ENCODE measurements around the gene CFAP91. TPM values are rescaled to one million over a fixed set of nuclear protein-coding genes. Genes with fewer than 3 reads are reported as not detected.

Gene CFAP91
- total and polyA plus RNA-seq, 4 donors, result 8.8 to 18.3 (median 14.3) TPM

GRCh38 chr3:119663885-119664284, 38.9 kb upstream of the CFAP91 start:
- WGBS (ENCODE audit: insufficient coverage), result no CpG with 5 or more reads among the region's 2 CpGs

GRCh38 chr3:119664370-119664769, 38.5 kb upstream of the CFAP91 start:
- Histone ChIP-seq H3K4me3 (ENCODE audit: low read depth, low read length) (no peak overlapping the region), H3K9me3 (ENCODE audit: control insufficient read depth, insufficient read depth, low read length) (no peaks in the 10 kb centered on the region), H3K27ac (ENCODE audit: low read depth, low read length) (no peak overlapping the region), H3K27me3 (ENCODE audit: control insufficient read depth, insufficient read depth, low read length) (no peaks in the 10 kb centered on the region), H3K36me3 (ENCODE audit: control insufficient read depth, insufficient read depth, low read length) (no peaks in the 10 kb centered on the region), H3K4me1 (ENCODE audit: control insufficient read depth, insufficient read depth, low read length) (no peaks in the 10 kb centered on the region)
- DNase-seq (ENCODE audit: low read depth in 4 of 6, low spot score in 6 of 6), result no peak
- WGBS (ENCODE audit: insufficient coverage), result 93% methylated on average over 4 of the region's 4 CpGs

More at GRCh38 chr3:119663885-119664284, 38.9 kb upstream of the CFAP91 start:
- no peaks in the 10 kb centered on the region for H3K4me1 ChIP-seq (ENCODE audit: control insufficient read depth, insufficient read depth, low read length)
- H3K4me3 ChIP-seq (ENCODE audit: low read depth, low read length), result no peak overlapping the region
- no peak for DNase-seq (ENCODE audit: low read depth in 4 of 6, low spot score in 6 of 6)
- no peaks in the 10 kb centered on the region for H3K9me3 ChIP-seq (ENCODE audit: control insufficient read depth, insufficient read depth, low read length)
- H3K36me3 ChIP-seq (ENCODE audit: control insufficient read depth, insufficient read depth, low read length), result no peaks in the 10 kb centered on the region
- H3K27ac ChIP-seq (ENCODE audit: low read depth, low read length), result no peak overlapping the region
- no peaks in the 10 kb centered on the region for H3K27me3 ChIP-seq (ENCODE audit: control insufficient read depth, insufficient read depth, low read length)

GRCh38 chr3:119664850-119665379, 37.9 kb upstream of the CFAP91 start:
- H3K36me3 ChIP-seq (ENCODE audit: control insufficient read depth, insufficient read depth, low read length), result no peaks in the 10 kb centered on the region
- H3K9me3 ChIP-seq (ENCODE audit: control insufficient read depth, insufficient read depth, low read length), result no peaks in the 10 kb centered on the region
- H3K4me3 ChIP-seq (ENCODE audit: low read depth, low read length), result no peak overlapping the region
- no peaks in the 10 kb centered on the region for H3K4me1 ChIP-seq (ENCODE audit: control insufficient read depth, insufficient read depth, low read length)
- 94% methylated on average over 4 of the region's 4 CpGs for WGBS (ENCODE audit: insufficient coverage)
- no peak for DNase-seq (ENCODE audit: low read depth in 4 of 6, low spot score in 6 of 6)
- no peak overlapping the region for H3K27ac ChIP-seq (ENCODE audit: low read depth, low read length)
- H3K27me3 ChIP-seq (ENCODE audit: control insufficient read depth, insufficient read depth, low read length), result no peaks in the 10 kb centered on the region

GRCh38 chr3:119665954-119666559, 36.8 kb upstream of the CFAP91 start:
- no peak overlapping the region for H3K4me3 ChIP-seq (ENCODE audit: low read depth, low read length)
- no CpG with 5 or more reads among the region's 6 CpGs for WGBS (ENCODE audit: insufficient coverage)
- no peak for DNase-seq (ENCODE audit: low read depth in 4 of 6, low spot score in 6 of 6)
- no peaks in the 10 kb centered on the region for H3K36me3 ChIP-seq (ENCODE audit: control insufficient read depth, insufficient read depth, low read length)
- no peaks in the 10 kb centered on the region for H3K4me1 ChIP-seq (ENCODE audit: control insufficient read depth, insufficient read depth, low read length)
- H3K27ac ChIP-seq (ENCODE audit: low read depth, low read length), result no peak overlapping the region
- no peaks in the 10 kb centered on the region for H3K9me3 ChIP-seq (ENCODE audit: control insufficient read depth, insufficient read depth, low read length)
- no peaks in the 10 kb centered on the region for H3K27me3 ChIP-seq (ENCODE audit: control insufficient read depth, insufficient read depth, low read length)

DNA sequence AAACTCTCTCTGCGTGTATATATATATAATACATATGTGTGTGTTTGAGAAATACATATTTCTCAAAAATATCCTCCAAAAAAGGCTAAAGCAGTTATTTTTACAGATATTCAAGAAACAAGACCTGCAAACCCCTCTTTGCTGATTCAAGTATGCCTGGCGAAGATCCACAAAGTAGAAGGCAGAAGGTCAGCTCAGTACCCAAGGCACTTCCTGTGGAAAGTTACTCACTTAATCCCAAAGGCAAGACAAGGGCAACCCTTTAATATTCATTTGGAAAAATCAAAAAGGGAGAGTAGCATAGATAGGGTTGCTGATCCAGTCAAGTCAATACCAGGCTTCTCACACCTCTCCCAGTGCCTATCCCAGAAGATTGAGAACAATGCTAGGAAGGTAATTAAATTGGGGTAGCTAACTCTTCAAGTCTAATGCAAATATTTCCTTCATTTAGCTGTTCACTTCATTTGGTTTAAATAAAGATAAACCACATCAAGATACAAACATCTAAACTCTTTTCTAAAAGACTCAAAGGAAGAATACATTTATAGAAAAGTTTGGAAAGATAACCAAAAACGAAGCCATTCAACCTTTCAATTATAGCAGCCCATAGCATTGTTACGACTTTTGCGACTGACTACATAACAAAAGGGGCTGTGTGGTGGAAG, 32.8 kb upstream of the CFAP91 start:
- WGBS (ENCODE audit: insufficient coverage), result no CpG with 5 or more reads among the region's 5 CpGs
- Histone ChIP-seq H3K9me3 (ENCODE audit: control insufficient read depth, insufficient read depth, low read length) (no peaks in the 10 kb centered on the region), H3K36me3 (ENCODE audit: control insufficient read depth, insufficient read depth, low read length) (peaks cover 17% of the 10 kb centered on the region), H3K27ac (ENCODE audit: low read depth, low read length) (no peak overlapping the region), H3K27me3 (ENCODE audit: control insufficient read depth, insufficient read depth, low read length) (no peaks in the 10 kb centered on the region), H3K4me1 (ENCODE audit: control insufficient read depth, insufficient read depth, low read length) (no peaks in the 10 kb centered on the region), H3K4me3 (ENCODE audit: low read depth, low read length) (no peak overlapping the region)
- DNase-seq (ENCODE audit: low read depth in 4 of 6, low spot score in 6 of 6), result no peak

DNA sequence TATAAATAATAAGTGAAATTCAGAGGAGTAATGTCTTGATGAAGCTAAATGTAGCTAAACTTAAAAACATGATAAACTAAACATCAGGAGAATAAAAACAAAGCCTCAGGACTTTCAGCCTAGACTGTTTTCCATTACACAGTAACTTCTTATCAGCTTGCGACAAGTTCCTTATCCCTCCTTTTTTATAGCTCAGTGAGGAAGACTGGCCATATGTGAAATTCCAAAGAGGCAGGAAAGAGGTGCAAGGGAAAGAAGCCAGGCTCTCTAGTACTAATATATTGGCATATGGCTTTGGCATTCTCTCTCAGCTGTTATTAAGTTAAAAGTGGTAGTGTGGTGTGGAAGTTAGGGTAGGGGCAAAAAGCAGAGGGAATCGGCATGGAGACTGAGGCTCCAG, 30.0 kb upstream of the CFAP91 start:
- no peak for DNase-seq (ENCODE audit: low read depth in 4 of 6, low spot score in 6 of 6)
- Histone ChIP-seq H3K9me3 (ENCODE audit: control insufficient read depth, insufficient read depth, low read length) (no peaks in the 10 kb centered on the region), H3K4me3 (ENCODE audit: low read depth, low read length) (no peak overlapping the region), H3K27me3 (ENCODE audit: control insufficient read depth, insufficient read depth, low read length) (no peaks in the 10 kb centered on the region), H3K36me3 (ENCODE audit: control insufficient read depth, insufficient read depth, low read length) (peaks cover 17% of the 10 kb centered on the region), H3K4me1 (ENCODE audit: control insufficient read depth, insufficient read depth, low read length) (no peaks in the 10 kb centered on the region), H3K27ac (ENCODE audit: low read depth, low read length) (no peak overlapping the region)
- no CpG with 5 or more reads among the region's 2 CpGs for WGBS (ENCODE audit: insufficient coverage)

- 93% methylated on average over 16 of the region's 18 CpGs for WGBS (ENCODE audit: insufficient coverage)
- H3K27ac ChIP-seq (ENCODE audit: low read depth, low read length), result no peak overlapping the region
Measured at GRCh38 chr3:119673875-119674274, 28.9 kb upstream of the CFAP91 start.

GRCh38 chr3:119675188-119675874, 27.5 kb upstream of the CFAP91 start:
- H3K27me3 ChIP-seq (ENCODE audit: control insufficient read depth, insufficient read depth, low read length), result no peaks in the 10 kb centered on the region

More at GRCh38 chr3:119673875-119674274, 28.9 kb upstream of the CFAP91 start:
- H3K4me3 ChIP-seq (ENCODE audit: low read depth, low read length), result no peak overlapping the region
- no peak for DNase-seq (ENCODE audit: low read depth in 4 of 6, low spot score in 6 of 6)
- H3K4me1 ChIP-seq (ENCODE audit: control insufficient read depth, insufficient read depth, low read length), result no peaks in the 10 kb centered on the region
- H3K36me3 ChIP-seq (ENCODE audit: control insufficient read depth, insufficient read depth, low read length), result peaks cover 17% of the 10 kb centered on the region
- H3K9me3 ChIP-seq (ENCODE audit: control insufficient read depth, insufficient read depth, low read length), result no peaks in the 10 kb centered on the region
- no peaks in the 10 kb centered on the region for H3K27me3 ChIP-seq (ENCODE audit: control insufficient read depth, insufficient read depth, low read length)

GRCh38 chr3:119676020-119676419, 26.8 kb upstream of the CFAP91 start:
- H3K27me3 ChIP-seq (ENCODE audit: control insufficient read depth, insufficient read depth, low read length), result no peaks in the 10 kb centered on the region
- DNase-seq (ENCODE audit: low read depth in 4 of 6, low spot score in 6 of 6), result no peak
- H3K9me3 ChIP-seq (ENCODE audit: control insufficient read depth, insufficient read depth, low read length), result no peaks in the 10 kb centered on the region
- no CpG with 5 or more reads among the region's 1 CpG for WGBS (ENCODE audit: insufficient coverage)
- peak overlapping the region; percentile 63 for H3K4me3 ChIP-seq (ENCODE audit: low read depth, low read length)
- H3K36me3 ChIP-seq (ENCODE audit: control insufficient read depth, insufficient read depth, low read length), result peaks cover 17% of the 10 kb centered on the region
- H3K4me1 ChIP-seq (ENCODE audit: control insufficient read depth, insufficient read depth, low read length), result no peaks in the 10 kb centered on the region
- no peak overlapping the region for H3K27ac ChIP-seq (ENCODE audit: low read depth, low read length)

More at GRCh38 chr3:119675188-119675874, 27.5 kb upstream of the CFAP91 start:
- Histone ChIP-seq H3K4me1 (ENCODE audit: control insufficient read depth, insufficient read depth, low read length) (no peaks in the 10 kb centered on the region), H3K4me3 (ENCODE audit: low read depth, low read length) (no peak overlapping the region), H3K36me3 (ENCODE audit: control insufficient read depth, insufficient read depth, low read length) (peaks cover 17% of the 10 kb centered on the region), H3K27ac (ENCODE audit: low read depth, low read length) (no peak overlapping the region), H3K9me3 (ENCODE audit: control insufficient read depth, insufficient read depth, low read length) (no peaks in the 10 kb centered on the region)
- WGBS (ENCODE audit: insufficient coverage), result no CpG with 5 or more reads among the region's 5 CpGs
- no peak for DNase-seq (ENCODE audit: low read depth in 4 of 6, low spot score in 6 of 6)

Data from spinal cord (tissue), 10 donors.